Stimulated activated CD4-positive, alpha-beta T cell treated with anti-CD3 and anti-CD28 coated beads, Interleukin-1b, Interleukin-23, amount 100 ng/mL, for 4 hours (primary cell): ENCODE data around the gene RHOF.
"Not testable (repeated sequence)": the region's sequence is repeated elsewhere in the genome, so short reads cannot be mapped to it uniquely, and the experiment has no call there.

ENCODE experiments used
- DNase-seq, 2 donors: peaks; one replicate each; pipeline ENCODE4 v3.0.0-alpha.2; 2020; ENCODE audit warnings: low read depth in 2 of 2

RHOF gene

DNA sequence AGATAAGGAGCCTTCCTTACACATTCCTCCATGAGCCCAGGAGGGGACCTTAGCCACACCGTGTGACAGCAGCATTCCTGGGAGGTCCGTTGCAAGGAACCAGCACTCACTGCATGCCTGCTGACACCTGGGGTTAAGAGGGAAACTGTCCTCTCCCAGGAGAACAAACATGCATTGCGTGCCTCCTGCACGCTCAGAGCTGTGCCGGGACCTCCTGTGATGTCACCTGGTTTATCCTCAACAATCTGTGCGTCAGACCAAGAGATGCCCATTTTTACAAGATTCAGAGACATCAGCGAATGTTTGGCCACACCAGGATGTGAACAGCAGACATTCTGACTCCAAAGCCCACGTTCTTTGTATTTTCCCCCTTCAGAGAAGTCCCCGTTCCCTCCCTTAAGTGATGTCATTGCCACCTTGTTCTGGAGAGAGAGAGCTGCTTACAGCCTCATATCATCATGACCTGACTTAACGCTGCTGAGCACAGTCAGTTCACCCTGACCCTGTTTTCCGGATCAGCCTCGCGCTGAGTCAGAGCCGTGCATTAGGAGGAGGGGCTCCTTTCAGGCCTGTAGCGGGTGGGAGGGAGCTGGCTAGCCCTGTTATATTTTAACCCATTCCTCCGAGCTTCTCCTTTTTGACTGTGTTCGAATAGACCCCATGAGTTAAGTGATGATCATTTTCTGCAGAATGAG is 44.8 kb downstream of the RHOF start:
- DNase-seq, result peak in 1 of 2 donors; percentile 15

DNA sequence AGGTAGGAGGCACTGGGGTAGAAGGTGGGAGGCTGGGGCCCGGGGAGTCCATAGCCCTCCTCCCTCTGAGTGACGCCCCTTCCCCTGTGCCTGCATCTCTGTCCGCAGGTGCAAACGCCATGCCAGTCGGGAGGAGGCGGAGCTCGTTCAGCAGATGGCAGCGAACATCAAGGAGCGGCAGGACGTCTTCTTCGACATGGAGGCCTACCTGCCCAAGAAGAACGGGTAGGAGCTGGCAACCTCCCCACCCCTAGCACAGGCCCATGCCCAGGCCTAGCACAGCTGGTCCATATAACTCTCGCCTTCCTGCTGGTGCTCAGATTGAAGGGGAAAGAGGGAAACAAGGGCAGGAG is 45.3 kb downstream of the RHOF start:
- DNase-seq, result no peak

DNA sequence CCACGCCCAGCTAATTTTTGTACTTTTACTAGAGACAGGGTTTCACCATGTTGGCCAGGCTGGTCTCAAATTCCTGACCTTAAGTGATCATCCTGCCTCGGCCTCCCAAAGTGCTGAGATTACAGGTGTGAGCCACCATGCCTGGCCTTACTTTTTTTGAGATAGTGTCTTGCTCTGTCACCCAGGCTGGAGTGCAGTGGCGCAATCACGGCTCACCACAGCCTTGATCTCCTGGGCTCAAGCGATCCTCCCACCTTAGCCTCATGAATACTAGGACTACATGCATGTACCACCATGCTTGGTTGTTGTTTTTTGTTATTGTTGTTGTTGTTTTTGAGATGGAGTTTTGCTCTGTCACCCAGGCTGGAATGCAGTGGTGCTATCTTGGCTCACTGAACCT is 47.9 kb downstream of the RHOF start:
- DNase-seq, result not testable (repeated sequence)

DNA sequence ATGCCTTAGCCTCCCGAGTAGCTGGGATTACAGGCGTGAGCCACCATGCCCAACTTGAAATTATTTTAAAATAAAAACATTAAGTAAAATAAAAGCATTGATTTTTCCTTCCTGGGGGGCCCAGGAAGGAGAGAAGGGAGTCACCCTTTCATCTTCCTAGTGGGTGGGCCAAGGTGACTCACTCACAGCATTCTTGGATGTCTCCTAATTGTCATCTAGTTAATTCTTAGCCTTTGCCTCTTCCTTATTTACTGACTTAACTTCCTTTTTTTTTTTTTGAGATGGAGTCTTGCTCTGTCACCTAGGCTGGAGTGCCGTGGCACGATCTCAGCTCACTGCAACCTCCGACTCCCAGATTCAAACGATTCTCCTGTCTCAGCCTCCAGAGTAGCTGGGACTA is 51.7 kb downstream of the RHOF start:
- DNase-seq, result no peak

DNA sequence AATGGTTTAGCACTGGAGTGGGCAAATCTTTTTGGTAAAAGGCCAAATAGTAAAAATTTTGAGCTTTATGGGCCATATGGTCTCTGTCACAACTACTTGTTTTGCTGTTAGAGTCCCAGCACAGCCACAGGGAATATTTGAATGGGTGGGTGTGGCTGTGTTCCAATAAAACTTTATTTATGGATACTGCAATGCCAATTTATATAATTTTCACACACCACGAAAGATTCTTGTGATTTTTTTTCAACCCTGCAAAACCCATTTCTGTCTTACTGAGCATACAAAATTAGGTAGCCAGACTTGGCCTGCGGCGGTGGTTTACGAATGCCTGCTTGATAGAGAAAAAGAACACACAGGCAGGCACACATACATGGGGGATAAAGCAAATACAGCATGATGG is 52.6 kb downstream of the RHOF start:
- no peak for DNase-seq

DNA sequence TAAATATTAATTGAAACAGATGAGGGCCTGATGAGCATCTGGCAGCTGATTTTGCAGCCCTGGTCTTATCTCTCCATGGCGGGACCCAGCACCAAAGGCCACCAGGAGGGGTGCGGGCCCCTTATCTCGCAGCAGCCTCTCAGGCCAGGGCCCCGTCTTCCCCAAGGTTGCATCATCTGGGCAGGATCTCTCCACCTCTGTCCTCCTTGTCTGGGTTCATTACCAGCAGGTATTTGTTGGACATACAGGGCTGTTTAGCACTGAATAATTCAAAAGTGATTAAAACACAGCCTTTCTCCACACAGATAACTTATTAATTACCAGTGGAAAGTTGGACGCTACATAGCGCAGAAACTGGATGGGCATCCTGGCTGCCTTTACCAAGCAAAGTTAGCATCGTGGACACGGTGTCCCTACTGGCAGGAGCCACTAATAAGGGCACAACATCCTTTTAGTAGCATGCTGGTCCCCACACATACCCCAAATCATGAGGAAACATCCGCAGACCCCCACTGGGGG is 55.1 kb downstream of the RHOF start:
- DNase-seq, result no peak

DNA sequence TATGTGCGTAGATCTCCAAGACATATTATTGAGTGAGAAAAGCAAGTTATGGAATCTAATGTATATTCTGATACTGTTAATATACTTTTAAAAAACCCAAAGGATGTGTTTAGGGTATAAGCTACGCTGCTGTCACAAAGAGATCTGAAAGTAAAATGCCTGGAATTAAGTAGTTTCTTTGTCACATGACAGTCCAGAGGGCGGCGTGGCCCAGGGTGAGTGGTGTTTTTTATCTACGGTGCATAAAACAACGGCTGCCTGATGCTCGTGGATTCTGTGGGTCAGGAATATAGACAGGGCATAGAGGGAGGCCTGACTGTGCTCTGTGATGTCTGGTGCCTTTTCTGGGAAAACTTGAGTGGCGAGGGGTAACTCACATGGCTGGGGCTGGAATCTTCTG is 59.6 kb downstream of the RHOF start:
- DNase-seq, result no peak

DNA sequence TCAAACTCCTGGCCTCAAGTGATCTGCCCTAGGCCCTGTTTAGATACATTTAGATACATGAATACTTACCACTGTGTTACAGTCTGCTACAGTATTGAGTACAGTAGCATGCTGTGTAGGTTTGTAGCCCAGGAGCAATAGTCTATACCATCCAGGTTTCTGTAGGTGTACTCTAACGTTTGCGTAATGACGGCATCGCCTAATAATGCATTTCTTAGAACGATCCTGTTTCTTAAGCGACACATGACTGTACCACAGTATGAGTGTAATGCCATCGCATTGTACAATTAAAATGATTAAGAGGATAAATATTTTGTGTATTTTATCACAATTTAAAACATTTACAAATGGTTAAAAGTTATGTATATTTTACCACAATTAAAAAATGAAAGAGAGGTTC is 62.0 kb downstream of the RHOF start:
- DNase-seq, result no peak

DNA sequence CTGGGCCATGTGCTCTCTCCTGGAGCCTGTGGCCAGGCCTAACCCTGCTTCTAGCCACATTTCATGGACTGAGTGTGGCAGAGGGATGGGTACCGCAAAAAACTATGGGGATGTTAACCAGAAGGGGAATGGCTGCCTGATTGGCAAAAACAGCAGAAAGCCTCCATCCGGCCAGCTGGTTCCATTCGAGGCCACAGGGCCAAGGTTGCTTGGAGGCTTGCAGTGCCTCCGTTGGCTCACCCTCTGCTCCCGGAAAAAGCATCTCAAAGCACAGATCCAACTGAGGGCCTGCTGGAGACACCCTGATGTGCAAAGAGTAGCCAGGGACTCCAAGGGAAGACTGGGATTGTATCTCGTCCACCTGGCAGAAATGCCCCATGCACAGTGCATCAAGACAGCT is 64.5 kb downstream of the RHOF start:
- no peak for DNase-seq
